ENCODE data around the gene AGPAT2. TPM values are rescaled to one million over a fixed set of nuclear protein-coding genes. Genes with fewer than 3 reads are reported as not detected.

The AGPAT2 gene
- total and polyA plus RNA-seq, 2 donors from 2014 or later: 73.4 to 83.6 TPM

- intact Hi-C loops (cut with DNase I): no loop called here
- H3K4me3 ChIP-seq (ENCODE audit: low read length in 3 of 3): no peak overlapping the region
- no peaks in the 10 kb centered on the region for H3K36me3 ChIP-seq (ENCODE audit: control insufficient read depth in 2 of 3, insufficient read depth in 3 of 3, low read length in 3 of 3)
- no peaks in the 10 kb centered on the region for H3K27me3 ChIP-seq (ENCODE audit: control insufficient read depth, insufficient read depth, low read length)
- DNase-seq (no peak), FAIRE-seq (no peak)
- no peak for TF ChIP-seq CTCF (IDR thresholded peaks at IDR 0.05; ENCODE audit: borderline replicate concordance, extremely low read depth, insufficient read depth)
- H3K27ac ChIP-seq (ENCODE audit: low read depth in 2 of 2, low read length in 2 of 2): no peak overlapping the region
- no peaks in the 10 kb centered on the region for H3K9me3 ChIP-seq (ENCODE audit: control insufficient read depth in 2 of 3, insufficient read depth in 1 of 3, low read length in 3 of 3)
- H3K9ac ChIP-seq (ENCODE audit: low read length in 3 of 3): no peak overlapping the region
- no peaks in the 10 kb centered on the region for H3K4me1 ChIP-seq (ENCODE audit: control insufficient read depth in 2 of 3, insufficient read depth in 2 of 3, low read depth in 1 of 3, low read length in 3 of 3)
Measured at GRCh38 chr9:136734837-136735496, 47.7 kb upstream of the AGPAT2 start.

GRCh38 chr9:136733611-136734010, 46.4 kb upstream of the AGPAT2 start:
- no peak for DNase-seq
- Histone ChIP-seq H3K27ac (ENCODE audit: low read depth in 2 of 2, low read length in 2 of 2) (no peak overlapping the region), H3K36me3 (ENCODE audit: control insufficient read depth in 2 of 3, insufficient read depth in 3 of 3, low read length in 3 of 3) (no peaks in the 10 kb centered on the region), H3K4me3 (ENCODE audit: low read length in 3 of 3) (no peak overlapping the region), H3K27me3 (ENCODE audit: control insufficient read depth, insufficient read depth, low read length) (no peaks in the 10 kb centered on the region), H3K9me3 (ENCODE audit: control insufficient read depth in 2 of 3, insufficient read depth in 1 of 3, low read length in 3 of 3) (no peaks in the 10 kb centered on the region), H3K4me1 (ENCODE audit: control insufficient read depth in 2 of 3, insufficient read depth in 2 of 3, low read depth in 1 of 3, low read length in 3 of 3) (peaks cover 0 to 3% (median 0%) of the 10 kb centered on the region in 3 donors), H3K9ac (ENCODE audit: low read length in 3 of 3) (no peak overlapping the region)
- TF ChIP-seq CTCF (IDR thresholded peaks at IDR 0.05; ENCODE audit: borderline replicate concordance, extremely low read depth, insufficient read depth): no peak
- no peak for FAIRE-seq
- intact Hi-C loops (cut with DNase I): no loop called here

GRCh38 chr9:136732444-136733178, 45.4 kb upstream of the AGPAT2 start:
- Histone ChIP-seq H3K4me1 (ENCODE audit: control insufficient read depth in 2 of 3, insufficient read depth in 2 of 3, low read depth in 1 of 3, low read length in 3 of 3) (peaks cover 0 to 6% (median 0%) of the 10 kb centered on the region in 3 donors), H3K4me3 (ENCODE audit: low read length in 3 of 3) (no peak overlapping the region), H3K27me3 (ENCODE audit: control insufficient read depth, insufficient read depth, low read length) (no peaks in the 10 kb centered on the region), H3K9me3 (ENCODE audit: control insufficient read depth in 2 of 3, insufficient read depth in 1 of 3, low read length in 3 of 3) (no peaks in the 10 kb centered on the region), H3K36me3 (ENCODE audit: control insufficient read depth in 2 of 3, insufficient read depth in 3 of 3, low read length in 3 of 3) (no peaks in the 10 kb centered on the region), H3K27ac (ENCODE audit: low read depth in 2 of 2, low read length in 2 of 2) (no peak overlapping the region), H3K9ac (ENCODE audit: low read length in 3 of 3) (no peak overlapping the region)
- FAIRE-seq: no peak
- DNase-seq: peak in 3 of 5 donors; percentile 42 to 66 (median 51)
- no peak for TF ChIP-seq CTCF (IDR thresholded peaks at IDR 0.05; ENCODE audit: borderline replicate concordance, extremely low read depth, insufficient read depth)
- intact Hi-C loops (cut with DNase I): no loop called here

Data from kidney (tissue), 14 donors.